HG02973 (cell line): Measurements from ENCODE around the gene NCBP1.
"Not testable (repeated sequence)": the region's sequence is repeated elsewhere in the genome, so short reads cannot be mapped to it uniquely, and the experiment has no call there.

Experiments
- ATAC-seq: cut with Tn5 transposase; IDR thresholded peaks from one replicate; pipeline ENCODE4 v1.9.1; 2021; ENCODE audit warnings: moderate library complexity; ENCODE audit not compliant: unreplicated experiment

Gene NCBP1

GRCh38 chr9:97632985-97633858, at the start of gene NCBP1, which contains the start of gene TSTD2:
Gene NCBP1 (plus strand): TSS chr9:97633821. CDS start chr9:97633882, 61 bp downstream.
Gene TSTD2 (minus strand): TSS chr9:97633368. CDS start chr9:97627562, 5,806 bp downstream.
- peak; percentile 75 for ATAC-seq

GRCh38 chr9:97584778-97585177, 48.8 kb upstream of the NCBP1 start:
- ATAC-seq = not testable (repeated sequence)

GRCh38 chr9:97586909-97587308, 46.7 kb upstream of the NCBP1 start:
- ATAC-seq = not testable (repeated sequence)

GRCh38 chr9:97591535-97591934, 42.1 kb upstream of the NCBP1 start:
- ATAC-seq = no peak

GRCh38 chr9:97592126-97592525, 41.5 kb upstream of the NCBP1 start:
- no peak for ATAC-seq

GRCh38 chr9:97593960-97594359, 39.7 kb upstream of the NCBP1 start:
- no peak for ATAC-seq

- ATAC-seq = no peak
Measured at GRCh38 chr9:97594381-97594921, 39.2 kb upstream of the NCBP1 start.

- no peak for ATAC-seq
Measured at GRCh38 chr9:97596906-97597305, 36.7 kb upstream of the NCBP1 start.

GRCh38 chr9:97598461-97599288, 34.9 kb upstream of the NCBP1 start:
- ATAC-seq = peak; percentile 84

GRCh38 chr9:97599314-97599846, 34.2 kb upstream of the NCBP1 start:
- ATAC-seq = no peak

GRCh38 chr9:97600531-97601227, 32.9 kb upstream of the NCBP1 start:
- no peak for ATAC-seq

- ATAC-seq = no peak
Measured at GRCh38 chr9:97601228-97601898, 32.3 kb upstream of the NCBP1 start.

GRCh38 chr9:97602430-97602829, 31.2 kb upstream of the NCBP1 start:
- ATAC-seq = no peak

- no peak for ATAC-seq
Measured at GRCh38 chr9:97604901-97605645, 28.5 kb upstream of the NCBP1 start.

- ATAC-seq = no peak
Measured at GRCh38 chr9:97615439-97616072, 18.1 kb upstream of the NCBP1 start.

- no peak for ATAC-seq
Measured at GRCh38 chr9:97617939-97618416, 15.6 kb upstream of the NCBP1 start.

GRCh38 chr9:97620063-97620462, 13.6 kb upstream of the NCBP1 start:
- not testable (repeated sequence) for ATAC-seq

GRCh38 chr9:97622483-97622882, 11.1 kb upstream of the NCBP1 start:
- not testable (repeated sequence) for ATAC-seq

- no peak for ATAC-seq
Measured at GRCh38 chr9:97623946-97624345, 9.7 kb upstream of the NCBP1 start.
